CD4-positive, alpha-beta memory T cell (primary cell): Measurements from ENCODE around the gene APCDD1L. TPM values are rescaled to one million over a fixed set of nuclear protein-coding genes. Genes with fewer than 3 reads are reported as not detected.
A peak's percentile ranks its signal among the peaks of the same experiment; 100 is the strongest.

Experiments
- CTCF ChIA-PET: fragments of 350-600 bp; sonication (Branson Sonifier 250); formaldehyde crosslinking; loops from one replicate; lab custom pipeline; 2021; ENCODE audit warnings: inconsistent platforms; ENCODE audit not compliant: partially characterized antibody; lab: Charles Lee
- POLR2A ChIA-PET: fragments of 350-600 bp; sonication (Branson Sonifier 250); formaldehyde crosslinking; loops from one replicate; lab custom pipeline; 2021; ENCODE audit not compliant: partially characterized antibody; lab: Charles Lee
- DNase-seq, 5 donors: peaks; one replicate each; pipeline versions ENCODE4 v3.0.0 to v3.0.0-alpha.2; 2020 to 2022; ENCODE audit warnings: mixed read lengths in 1 of 5
- H3K27ac ChIP-seq: one replicate; pipeline ENCODE4 v1.7.0; 2013; ENCODE audit warnings: low read depth, low read length
- H3K27me3 ChIP-seq: 2 replicates; pipeline ENCODE4 v1.7.0; 2013; ENCODE audit warnings: mild to moderate bottlenecking, low read length, moderate library complexity; ENCODE audit not compliant: insufficient read depth
- H3K36me3 ChIP-seq: 2 replicates; pipeline ENCODE4 v1.7.0; 2013; ENCODE audit warnings: mild to moderate bottlenecking, low read length, moderate library complexity; ENCODE audit not compliant: insufficient read depth
- H3K4me1 ChIP-seq: 2 replicates; pipeline ENCODE4 v1.7.0; 2013; ENCODE audit warnings: mild to moderate bottlenecking, low read length, moderate library complexity; ENCODE audit not compliant: insufficient read depth
- H3K4me3 ChIP-seq, 2 donors: one replicate each; pipeline ENCODE4 v1.7.0; 2013; ENCODE audit warnings: low read length in 2 of 2, mild to moderate bottlenecking in 1 of 2
- H3K9me3 ChIP-seq, 2 donors: one replicate each; pipeline ENCODE4 v1.7.0; 2013; ENCODE audit warnings: low read length in 2 of 2, control low read depth in 1 of 2; ENCODE audit not compliant: control insufficient read depth in 1 of 2
- H3K27ac Mint-ChIP-seq, 7 donors: one replicate each; pipeline ENCODE4 v1.8.0; 2020 to 2021; ENCODE audit warnings: mixed read lengths in 7 of 7, mild to moderate bottlenecking in 6 of 7, inconsistent platforms in 3 of 7, moderate library complexity in 3 of 7
- H3K27me3 Mint-ChIP-seq, 2 donors: one replicate each; pipeline ENCODE4 v1.8.0; 2020 to 2021; ENCODE audit warnings: mixed read lengths in 2 of 2
- H3K36me3 Mint-ChIP-seq, 2 donors: one replicate each; pipeline ENCODE4 v1.8.0; 2020 to 2021; ENCODE audit warnings: mixed read lengths in 2 of 2, inconsistent platforms in 1 of 2, mild to moderate bottlenecking in 1 of 2
- H3K4me1 Mint-ChIP-seq, 4 donors: one replicate each; pipeline ENCODE4 v1.8.0; 2020 to 2021; ENCODE audit warnings: mixed read lengths in 4 of 4, mild to moderate bottlenecking in 1 of 4
- H3K4me3 Mint-ChIP-seq, 8 donors: one replicate each; pipeline ENCODE4 v1.8.0; 2020 to 2021; ENCODE audit warnings: mixed read lengths in 8 of 8, mild to moderate bottlenecking in 7 of 8, moderate library complexity in 6 of 8, inconsistent platforms in 3 of 8
- H3K9me3 Mint-ChIP-seq, 8 donors: one replicate each; pipeline ENCODE4 v1.8.0; 2020 to 2021; ENCODE audit warnings: mixed read lengths in 8 of 8, mild to moderate bottlenecking in 5 of 8, inconsistent platforms in 3 of 8, moderate library complexity in 1 of 8
- intact Hi-C: fragments of 100-400 bp; cut with micrococcal nuclease; formaldehyde crosslinking; loops from one replicate; pipeline ENCODE4 v1.15.1; 2023
- polyA plus RNA-seq, 2 donors: library from polyadenylated mRNA; unstranded; fragments of 300-500 nt; fragmentation: Illumina TruSeq; gene quantifications; one replicate each; pipeline ENCODE4 v1.2.3, GENCODE V29; 2021
- total RNA-seq, 2 experiments: library from RNA; stranded (reverse); gene quantifications; one replicate each; pipeline ENCODE4 v1.2.3, GENCODE V29; 2021

APCDD1L gene
- total and polyA plus RNA-seq, 4 experiments from 2014 or later, result 0.11 TPM; not detected in 3

GRCh38 chr20:58482416-58482815 is 32.8 kb downstream of the APCDD1L start:
- Mint-ChIP-seq H3K4me3 (no peak overlapping the region), H3K27ac (no peak overlapping the region), H3K9me3 (peaks cover 0 to 42% (median 27%) of the 10 kb centered on the region in 8 donors), H3K36me3 (peaks cover 7 to 20% of the 10 kb centered on the region in 2 donors), H3K4me1 (peaks cover 0 to 4% (median 2%) of the 10 kb centered on the region in 4 donors), H3K27me3 (peaks cover 6 to 9% of the 10 kb centered on the region in 2 donors)
- Histone ChIP-seq H3K27me3 (no peaks in the 10 kb centered on the region), H3K27ac (no peak overlapping the region), H3K9me3 (peaks cover 0 to 3% of the 10 kb centered on the region in 2 donors), H3K36me3 (no peaks in the 10 kb centered on the region), H3K4me1 (no peaks in the 10 kb centered on the region), H3K4me3 (no peak overlapping the region)
- POLR2A ChIA-PET, result interaction anchor here (1.7 kb wide), 1 partner anchor 169 kb away, joined by 7 read pairs; the partner anchor contains the start of gene STX16
- no peak for DNase-seq
- CTCF ChIA-PET, result interaction anchor here (1.3 to 1.7 kb wide), 3 partner anchors 357 to 371 kb away, joined by 5 to 9 read pairs (median 5); partner anchors contain the start of gene GNAS
- intact Hi-C loops, result no loop called here

GRCh38 chr20:58481481-58482021 is 33.6 kb downstream of the APCDD1L start:
- DNase-seq, result peak in 3 of 5 donors; percentile 14 to 52 (median 35)
- CTCF ChIA-PET, result interaction anchor here (0.7 to 1.7 kb wide), 6 partner anchors 13 to 371 kb away, joined by 3 to 9 read pairs (median 5); partner anchors contain the start of genes GNAS and STX16
- intact Hi-C loops, result no loop called here
- no peak overlapping the region for H3K4me3 ChIP-seq
- H3K27me3 Mint-ChIP-seq, result peaks cover 6 to 10% of the 10 kb centered on the region in 2 donors
- H3K4me1 Mint-ChIP-seq, result peaks cover 0 to 4% (median 2%) of the 10 kb centered on the region in 4 donors
- POLR2A ChIA-PET, result interaction anchor here (1.7 kb wide), 1 partner anchor 170 kb away, joined by 7 read pairs; the partner anchor contains the start of gene STX16
- H3K4me1 ChIP-seq, result no peaks in the 10 kb centered on the region
- H3K27ac ChIP-seq, result no peak overlapping the region
- H3K27ac Mint-ChIP-seq, result no peak overlapping the region
- peaks cover 0 to 3% of the 10 kb centered on the region in 2 donors for H3K9me3 ChIP-seq
- H3K27me3 ChIP-seq, result no peaks in the 10 kb centered on the region
- peaks cover 0 to 36% (median 25%) of the 10 kb centered on the region in 8 donors for H3K9me3 Mint-ChIP-seq
- peak overlapping the region in 1 of 8 donors; percentile 26 for H3K4me3 Mint-ChIP-seq
- H3K36me3 Mint-ChIP-seq, result peaks cover 7 to 19% of the 10 kb centered on the region in 2 donors
- no peaks in the 10 kb centered on the region for H3K36me3 ChIP-seq

GRCh38 chr20:58480551-58481336 is 34.5 kb downstream of the APCDD1L start:
- POLR2A ChIA-PET, result interaction anchor here (1.7 kb wide), 1 partner anchor 171 kb away, joined by 7 read pairs; the partner anchor contains the start of gene STX16
- no peaks in the 10 kb centered on the region for H3K36me3 ChIP-seq
- no peak overlapping the region for H3K27ac ChIP-seq
- H3K4me1 ChIP-seq, result no peaks in the 10 kb centered on the region
- peaks cover 0 to 28% (median 16%) of the 10 kb centered on the region in 8 donors for H3K9me3 Mint-ChIP-seq
- H3K4me1 Mint-ChIP-seq, result peaks cover 0 to 5% (median 2%) of the 10 kb centered on the region in 4 donors
- H3K27me3 ChIP-seq, result no peaks in the 10 kb centered on the region
- no peak overlapping the region for H3K4me3 Mint-ChIP-seq
- H3K36me3 Mint-ChIP-seq, result peaks cover 1 to 13% of the 10 kb centered on the region in 2 donors
- H3K27me3 Mint-ChIP-seq, result peaks cover 5 to 6% of the 10 kb centered on the region in 2 donors
- intact Hi-C loops, result no loop called here
- H3K9me3 ChIP-seq, result peaks cover 0 to 3% of the 10 kb centered on the region in 2 donors
- no peak for DNase-seq
- no peak overlapping the region for H3K27ac Mint-ChIP-seq
- CTCF ChIA-PET, result interaction anchor here (0.6 to 1.7 kb wide), 6 partner anchors 15 to 372 kb away, joined by 3 to 9 read pairs (median 5); partner anchors contain the start of genes GNAS and STX16
- H3K4me3 ChIP-seq, result no peak overlapping the region

GRCh38 chr20:58479726-58480440 is 35.3 kb downstream of the APCDD1L start:
- ChIA-PET POLR2A (no interaction called here), CTCF (interaction anchor here (0.9 to 1.5 kb wide), 2 partner anchors 171 to 359 kb away, joined by 3 to 5 read pairs; partner anchors contain the start of gene STX16)
- H3K27me3 Mint-ChIP-seq, result peaks cover 5 to 6% of the 10 kb centered on the region in 2 donors
- Histone ChIP-seq H3K4me1 (no peaks in the 10 kb centered on the region), H3K36me3 (no peaks in the 10 kb centered on the region), H3K27ac (no peak overlapping the region), H3K9me3 (no peaks in the 10 kb centered on the region), H3K27me3 (no peaks in the 10 kb centered on the region), H3K4me3 (no peak overlapping the region)
- H3K36me3 Mint-ChIP-seq, result peaks cover 1 to 12% of the 10 kb centered on the region in 2 donors
- intact Hi-C loops, result no loop called here
- DNase-seq, result no peak
- peaks cover 0 to 19% (median 11%) of the 10 kb centered on the region in 8 donors for H3K9me3 Mint-ChIP-seq
- H3K4me3 Mint-ChIP-seq, result no peak overlapping the region
- H3K27ac Mint-ChIP-seq, result no peak overlapping the region
- H3K4me1 Mint-ChIP-seq, result peaks cover 0 to 7% (median 2%) of the 10 kb centered on the region in 4 donors

- H3K4me3 Mint-ChIP-seq, result no peak overlapping the region
- no peaks in the 10 kb centered on the region for H3K4me1 ChIP-seq
- POLR2A ChIA-PET, result no interaction called here
- H3K36me3 Mint-ChIP-seq, result peaks cover 0 to 7% of the 10 kb centered on the region in 2 donors
- intact Hi-C loops, result no loop called here
- H3K4me1 Mint-ChIP-seq, result peaks cover 0 to 7% (median 2%) of the 10 kb centered on the region in 4 donors
- H3K9me3 ChIP-seq, result no peaks in the 10 kb centered on the region
- peaks cover 0 to 12% (median 5%) of the 10 kb centered on the region in 8 donors for H3K9me3 Mint-ChIP-seq
- peaks cover 4 to 6% of the 10 kb centered on the region in 2 donors for H3K27me3 Mint-ChIP-seq
- DNase-seq, result no peak
- H3K27me3 ChIP-seq, result no peaks in the 10 kb centered on the region
- H3K4me3 ChIP-seq, result no peak overlapping the region
- CTCF ChIA-PET, result no interaction called here
- H3K27ac Mint-ChIP-seq, result no peak overlapping the region
- H3K27ac ChIP-seq, result no peak overlapping the region
- no peaks in the 10 kb centered on the region for H3K36me3 ChIP-seq
Observed at GRCh38 chr20:58478141-58478805, 36.9 kb downstream of the APCDD1L start.

- H3K27me3 Mint-ChIP-seq, result peaks cover 0 to 1% of the 10 kb centered on the region in 2 donors
- H3K36me3 Mint-ChIP-seq, result peaks cover 0 to 4% of the 10 kb centered on the region in 2 donors
Observed at GRCh38 chr20:58475466-58475865, 39.7 kb downstream of the APCDD1L start.

More at GRCh38 chr20:58475466-58475865, 39.7 kb downstream of the APCDD1L start:
- Mint-ChIP-seq H3K9me3 (peaks cover 0 to 12% (median 5%) of the 10 kb centered on the region in 8 donors), H3K4me1 (peaks cover 0 to 4% (median 0%) of the 10 kb centered on the region in 4 donors), H3K27ac (no peak overlapping the region), H3K4me3 (no peak overlapping the region)
- no peak overlapping the region for H3K27ac ChIP-seq
- intact Hi-C loops, result no loop called here
- no peaks in the 10 kb centered on the region for H3K36me3 ChIP-seq
- H3K4me1 ChIP-seq, result no peaks in the 10 kb centered on the region
- ChIA-PET POLR2A (no interaction called here), CTCF (no interaction called here)
- no peaks in the 10 kb centered on the region for H3K9me3 ChIP-seq
- no peak overlapping the region for H3K4me3 ChIP-seq
- no peaks in the 10 kb centered on the region for H3K27me3 ChIP-seq
- DNase-seq, result no peak
